Measurements from ENCODE around the gene SORL1. TPM values are rescaled to one million over a fixed set of nuclear protein-coding genes. Genes with fewer than 3 reads are reported as not detected.

SORL1 gene
- polyA plus RNA-seq, 1 donor from 2014 or later, result 6.5 TPM

DNA sequence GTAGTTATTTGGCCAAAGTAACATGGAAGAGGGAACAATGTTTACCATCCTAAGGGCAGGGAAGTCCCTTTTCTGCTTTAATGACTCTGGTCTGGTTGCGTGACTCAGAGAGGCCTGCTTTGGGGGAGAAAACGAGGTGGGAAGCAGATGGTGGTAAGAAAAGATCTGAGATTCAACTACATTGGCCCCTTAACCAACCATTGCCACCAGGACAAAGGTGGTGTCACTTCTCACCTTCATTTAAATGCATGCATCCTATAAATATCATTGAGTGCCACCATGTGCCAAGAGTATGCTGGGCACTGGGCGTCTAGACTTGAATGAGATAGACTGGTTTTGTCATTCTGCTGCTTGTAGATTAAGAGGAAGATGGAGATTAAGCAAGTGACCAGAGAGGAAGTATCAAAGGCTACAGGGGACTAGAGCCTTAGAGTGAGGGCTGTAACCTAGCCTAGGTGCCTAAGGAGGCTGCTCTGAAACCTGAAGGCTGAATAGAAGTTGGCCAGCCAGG, 3.6 kb upstream of the SORL1 start:
- Histone ChIP-seq H3K36me3 (ENCODE audit: insufficient read depth, low read length) (no peaks in the 10 kb centered on the region), H3K9me2 (ENCODE audit: insufficient read depth, low read length) (no peaks in the 10 kb centered on the region), H3K27me3 (ENCODE audit: insufficient read depth, low read depth, low read length) (no peaks in the 10 kb centered on the region), H3K27ac (ENCODE audit: low read length) (no peak overlapping the region), H3K4me3 (ENCODE audit: low read length) (no peak overlapping the region), H3K4me2 (ENCODE audit: low read length) (no peak overlapping the region), H3K9me3 (ENCODE audit: low read length) (no peaks in the 10 kb centered on the region), H2AFZ (ENCODE audit: low read depth, low read length) (no peak overlapping the region), H3K9ac (ENCODE audit: low read length) (no peak overlapping the region), H3F3A (ENCODE audit: insufficient read depth, low read length, poor library complexity, severe bottlenecking) (no peaks in the 10 kb centered on the region), H4K20me1 (ENCODE audit: insufficient read depth) (no peaks in the 10 kb centered on the region), H3K79me2 (replicated peaks; ENCODE audit: insufficient read depth, low read length) (no peaks in the 10 kb centered on the region)
- TF ChIP-seq TAF1 (IDR thresholded peaks at IDR 0.05; ENCODE audit: low read depth) (no peak), POLR2AphosphoS5 (IDR thresholded peaks at IDR 0.05) (no peak), MXI1 (conservative IDR thresholded peaks at IDR 0.05; ENCODE audit: poor library complexity, severe bottlenecking) (no peak), SMC3 (conservative IDR thresholded peaks at IDR 0.05; ENCODE audit: poor library complexity) (no peak), EZH2 (IDR thresholded peaks at IDR 0.05; ENCODE audit: borderline replicate concordance, insufficient read depth, low read length, poor library complexity, severe bottlenecking) (no peak), CTCF (IDR thresholded peaks at IDR 0.05; ENCODE audit: poor library complexity, severe bottlenecking) (no peak), EP300 (conservative IDR thresholded peaks at IDR 0.05; ENCODE audit: poor library complexity, severe bottlenecking) (no peak), RAD21 (conservative IDR thresholded peaks at IDR 0.05) (no peak)
- TF ChIP-seq, protein P1, sequence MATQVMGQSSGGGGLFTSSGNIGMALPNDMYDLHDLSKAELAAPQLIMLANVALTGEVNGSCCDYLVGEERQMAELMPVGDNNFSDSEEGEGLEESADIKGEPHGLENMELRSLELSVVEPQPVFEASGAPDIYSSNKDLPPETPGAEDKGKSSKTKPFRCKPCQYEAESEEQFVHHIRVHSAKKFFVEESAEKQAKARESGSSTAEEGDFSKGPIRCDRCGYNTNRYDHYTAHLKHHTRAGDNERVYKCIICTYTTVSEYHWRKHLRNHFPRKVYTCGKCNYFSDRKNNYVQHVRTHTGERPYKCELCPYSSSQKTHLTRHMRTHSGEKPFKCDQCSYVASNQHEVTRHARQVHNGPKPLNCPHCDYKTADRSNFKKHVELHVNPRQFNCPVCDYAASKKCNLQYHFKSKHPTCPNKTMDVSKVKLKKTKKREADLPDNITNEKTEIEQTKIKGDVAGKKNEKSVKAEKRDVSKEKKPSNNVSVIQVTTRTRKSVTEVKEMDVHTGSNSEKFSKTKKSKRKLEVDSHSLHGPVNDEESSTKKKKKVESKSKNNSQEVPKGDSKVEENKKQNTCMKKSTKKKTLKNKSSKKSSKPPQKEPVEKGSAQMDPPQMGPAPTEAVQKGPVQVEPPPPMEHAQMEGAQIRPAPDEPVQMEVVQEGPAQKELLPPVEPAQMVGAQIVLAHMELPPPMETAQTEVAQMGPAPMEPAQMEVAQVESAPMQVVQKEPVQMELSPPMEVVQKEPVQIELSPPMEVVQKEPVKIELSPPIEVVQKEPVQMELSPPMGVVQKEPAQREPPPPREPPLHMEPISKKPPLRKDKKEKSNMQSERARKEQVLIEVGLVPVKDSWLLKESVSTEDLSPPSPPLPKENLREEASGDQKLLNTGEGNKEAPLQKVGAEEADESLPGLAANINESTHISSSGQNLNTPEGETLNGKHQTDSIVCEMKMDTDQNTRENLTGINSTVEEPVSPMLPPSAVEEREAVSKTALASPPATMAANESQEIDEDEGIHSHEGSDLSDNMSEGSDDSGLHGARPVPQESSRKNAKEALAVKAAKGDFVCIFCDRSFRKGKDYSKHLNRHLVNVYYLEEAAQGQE (IDR thresholded peaks at IDR 0.05; ENCODE audit: borderline replicate concordance), result no peak

DNA sequence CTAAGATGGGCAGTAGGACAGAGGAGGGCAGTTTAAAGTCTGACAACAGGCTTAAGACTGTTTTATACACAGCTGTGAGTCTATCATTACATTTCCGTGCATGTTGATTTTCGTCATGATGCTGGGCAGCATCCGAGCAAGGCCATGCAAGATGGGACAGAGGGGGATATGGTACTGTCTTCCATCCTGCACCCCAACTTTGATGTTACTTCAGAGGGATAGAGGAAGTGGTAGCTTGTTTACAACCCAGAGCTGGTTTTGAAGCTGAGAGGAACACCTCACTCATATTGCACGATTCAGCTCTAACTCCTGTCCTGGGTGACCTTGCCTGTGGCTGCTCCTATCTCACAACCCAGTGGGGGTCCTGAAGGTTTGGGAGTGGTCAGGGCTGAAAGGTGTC, 3.0 kb upstream of the SORL1 start:
- Histone ChIP-seq H2AFZ (ENCODE audit: low read depth, low read length) (no peak overlapping the region), H3F3A (ENCODE audit: insufficient read depth, low read length, poor library complexity, severe bottlenecking) (no peaks in the 10 kb centered on the region), H4K20me1 (ENCODE audit: insufficient read depth) (no peaks in the 10 kb centered on the region), H3K36me3 (ENCODE audit: insufficient read depth, low read length) (no peaks in the 10 kb centered on the region), H3K4me3 (ENCODE audit: low read length) (no peak overlapping the region), H3K27ac (ENCODE audit: low read length) (no peak overlapping the region), H3K27me3 (ENCODE audit: insufficient read depth, low read depth, low read length) (no peaks in the 10 kb centered on the region), H3K9me3 (ENCODE audit: low read length) (no peaks in the 10 kb centered on the region), H3K9ac (ENCODE audit: low read length) (no peak overlapping the region), H3K79me2 (replicated peaks; ENCODE audit: insufficient read depth, low read length) (no peaks in the 10 kb centered on the region), H3K4me2 (ENCODE audit: low read length) (no peak overlapping the region), H3K9me2 (ENCODE audit: insufficient read depth, low read length) (no peaks in the 10 kb centered on the region)
- no peak for TF ChIP-seq SMC3 (conservative IDR thresholded peaks at IDR 0.05; ENCODE audit: poor library complexity)
- TF ChIP-seq CTCF (IDR thresholded peaks at IDR 0.05; ENCODE audit: poor library complexity, severe bottlenecking), result no peak
- TF ChIP-seq EP300 (conservative IDR thresholded peaks at IDR 0.05; ENCODE audit: poor library complexity, severe bottlenecking), result no peak
- no peak for TF ChIP-seq RAD21 (conservative IDR thresholded peaks at IDR 0.05)
- TF ChIP-seq, protein P1 (IDR thresholded peaks at IDR 0.05; ENCODE audit: borderline replicate concordance), result no peak

Measured in neural cell (in vitro differentiated cells).